ENCODE results near the gene LINGO4.
A peak's percentile ranks its signal among the peaks of the same experiment; 100 is the strongest.
"Not testable (repeated sequence)": the region's sequence is repeated elsewhere in the genome, so short reads cannot be mapped to it uniquely, and the experiment has no call there.

LINGO4 gene

GRCh38 chr1:151790940-151791651 lies 14.1 kb downstream of the LINGO4 start:
- FAIRE-seq (no peak), DNase-seq (ENCODE audit: extremely low spot score, insufficient read length, low read depth) (no peak)

GRCh38 chr1:151790071-151790939 lies 14.9 kb downstream of the LINGO4 start, which contains the start of gene TDRKH:
TDRKH (minus strand) TSS chr1:151790500; CDS start chr1:151783022, 7,478 bp downstream.
- peak; percentile 97 for DNase-seq (ENCODE audit: extremely low spot score, insufficient read length, low read depth)
- FAIRE-seq: peak; percentile 99

GRCh38 chr1:151787689-151788088 lies 17.5 kb downstream of the LINGO4 start:
- FAIRE-seq (no peak), DNase-seq (ENCODE audit: extremely low spot score, insufficient read length, low read depth) (no peak)

GRCh38 chr1:151783796-151784195 lies 21.4 kb downstream of the LINGO4 start:
- FAIRE-seq: no peak
- DNase-seq (ENCODE audit: extremely low spot score, insufficient read length, low read depth): no peak

GRCh38 chr1:151782741-151783140 lies 22.5 kb downstream of the LINGO4 start:
- FAIRE-seq (no peak), DNase-seq (ENCODE audit: extremely low spot score, insufficient read length, low read depth) (no peak)

GRCh38 chr1:151782026-151782425 lies 23.2 kb downstream of the LINGO4 start:
- FAIRE-seq; DNase-seq (ENCODE audit: extremely low spot score, insufficient read length, low read depth): not testable (repeated sequence)

- FAIRE-seq; DNase-seq (ENCODE audit: extremely low spot score, insufficient read length, low read depth): not testable (repeated sequence)
Measured at GRCh38 chr1:151780736-151781135, 24.5 kb downstream of the LINGO4 start.

- DNase-seq (ENCODE audit: extremely low spot score, insufficient read length, low read depth): no peak
- FAIRE-seq: no peak
Measured at GRCh38 chr1:151779852-151780251, 25.4 kb downstream of the LINGO4 start.

GRCh38 chr1:151777317-151777716 lies 27.9 kb downstream of the LINGO4 start:
- FAIRE-seq (no peak), DNase-seq (ENCODE audit: extremely low spot score, insufficient read length, low read depth) (no peak)

GRCh38 chr1:151776665-151777062 lies 28.6 kb downstream of the LINGO4 start:
- DNase-seq (ENCODE audit: extremely low spot score, insufficient read length, low read depth) (no peak), FAIRE-seq (no peak)

- FAIRE-seq (no peak), DNase-seq (ENCODE audit: extremely low spot score, insufficient read length, low read depth) (no peak)
Measured at GRCh38 chr1:151775894-151776664, 29.1 kb downstream of the LINGO4 start.

- DNase-seq (ENCODE audit: extremely low spot score, insufficient read length, low read depth) (no peak), FAIRE-seq (no peak)
Measured at GRCh38 chr1:151774256-151774922, 30.8 kb downstream of the LINGO4 start.

- FAIRE-seq: no peak
- no peak for DNase-seq (ENCODE audit: extremely low spot score, insufficient read length, low read depth)
Measured at GRCh38 chr1:151773702-151774101, 31.5 kb downstream of the LINGO4 start.

- not testable (repeated sequence) for DNase-seq (ENCODE audit: extremely low spot score, insufficient read length, low read depth); FAIRE-seq
Measured at GRCh38 chr1:151769270-151769669, 35.9 kb downstream of the LINGO4 start.

GRCh38 chr1:151768351-151769066 lies 36.7 kb downstream of the LINGO4 start:
- FAIRE-seq; DNase-seq (ENCODE audit: extremely low spot score, insufficient read length, low read depth): not testable (repeated sequence)

- DNase-seq (ENCODE audit: extremely low spot score, insufficient read length, low read depth) (no peak), FAIRE-seq (no peak)
Measured at GRCh38 chr1:151763990-151764389, 41.2 kb downstream of the LINGO4 start.

GRCh38 chr1:151762941-151763921 lies 42.0 kb downstream of the LINGO4 start, which contains the start of gene MRPL9:
MRPL9 (minus strand) TSS chr1:151763496; CDS start chr1:151763479, 17 bp downstream.
- peak; percentile 88 for FAIRE-seq
- DNase-seq (ENCODE audit: extremely low spot score, insufficient read length, low read depth): peak; percentile 94
